Measurements from ENCODE around the gene QRICH1. TPM values are rescaled to one million over a fixed set of nuclear protein-coding genes. Genes with fewer than 3 reads are reported as not detected.

The QRICH1 gene
- total and polyA plus RNA-seq, 2 of the 13 experiments (the other 11 are each of a cell fraction or from before 2014, with no cell fraction given), result 52.6 to 102 TPM

GRCh38 chr3:49092938-49093852 lies 676 bp downstream of the QRICH1 start (continued):
- TF ChIP-seq RNF2 (conservative IDR thresholded peaks at IDR 0.05; ENCODE audit: low read depth) (no peak), ZMYM4 (CRISPR knock-in tag; IDR thresholded peaks at IDR 0.05) (no peak), FOXM1 (CRISPR knock-in tag; IDR thresholded peaks at IDR 0.05) (no peak), ZBTB3 (CRISPR knock-in tag; IDR thresholded peaks at IDR 0.05; ENCODE audit: borderline replicate concordance, low read depth) (no peak), HNRNPK (IDR thresholded peaks at IDR 0.05; ENCODE audit: low read depth, low read length, poor library complexity, severe bottlenecking) (peak; percentile 52), NR2C2 (CRISPR knock-in tag; IDR thresholded peaks at IDR 0.05; ENCODE audit: borderline replicate concordance) (peak; percentile 71), PPARG (CRISPR knock-in tag; conservative IDR thresholded peaks at IDR 0.05) (no peak), YEATS4 (CRISPR knock-in tag; IDR thresholded peaks at IDR 0.05; ENCODE audit: borderline replicate concordance) (peak; percentile 54), MEF2D (CRISPR knock-in tag; IDR thresholded peaks at IDR 0.05) (peak; percentile 35; the same call in 1 of the 2 replicates), ZNF781 (CRISPR knock-in tag; IDR thresholded peaks at IDR 0.05; ENCODE audit: borderline replicate concordance, not compliant biosample characterization) (peak; percentile 55), ZNF737 (CRISPR knock-in tag; IDR thresholded peaks at IDR 0.05; ENCODE audit: borderline replicate concordance) (no peak), ZNF616 (CRISPR knock-in tag; IDR thresholded peaks at IDR 0.05; ENCODE audit: low read depth) (no peak), PITX1 (CRISPR knock-in tag; IDR thresholded peaks at IDR 0.05) (0 out of 2 replicates have a peak, but pooled peaks have one; percentile 5), ZNF468 (CRISPR knock-in tag; IDR thresholded peaks at IDR 0.05) (0 out of 2 replicates have a peak, but pooled peaks have one; percentile 18), GMEB1 (CRISPR knock-in tag; IDR thresholded peaks at IDR 0.05; ENCODE audit: borderline replicate concordance) (peak; percentile 72), ZNF557 (CRISPR knock-in tag; IDR thresholded peaks at IDR 0.05) (0 out of 2 replicates have a peak, but pooled peaks have one; percentile 21)
- TF ChIP-seq, protein P1, sequence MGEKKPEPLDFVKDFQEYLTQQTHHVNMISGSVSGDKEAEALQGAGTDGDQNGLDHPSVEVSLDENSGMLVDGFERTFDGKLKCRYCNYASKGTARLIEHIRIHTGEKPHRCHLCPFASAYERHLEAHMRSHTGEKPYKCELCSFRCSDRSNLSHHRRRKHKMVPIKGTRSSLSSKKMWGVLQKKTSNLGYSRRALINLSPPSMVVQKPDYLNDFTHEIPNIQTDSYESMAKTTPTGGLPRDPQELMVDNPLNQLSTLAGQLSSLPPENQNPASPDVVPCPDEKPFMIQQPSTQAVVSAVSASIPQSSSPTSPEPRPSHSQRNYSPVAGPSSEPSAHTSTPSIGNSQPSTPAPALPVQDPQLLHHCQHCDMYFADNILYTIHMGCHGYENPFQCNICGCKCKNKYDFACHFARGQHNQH (CRISPR knock-in tag; IDR thresholded peaks at IDR 0.05), result no peak
- TF ChIP-seq, protein P2, sequence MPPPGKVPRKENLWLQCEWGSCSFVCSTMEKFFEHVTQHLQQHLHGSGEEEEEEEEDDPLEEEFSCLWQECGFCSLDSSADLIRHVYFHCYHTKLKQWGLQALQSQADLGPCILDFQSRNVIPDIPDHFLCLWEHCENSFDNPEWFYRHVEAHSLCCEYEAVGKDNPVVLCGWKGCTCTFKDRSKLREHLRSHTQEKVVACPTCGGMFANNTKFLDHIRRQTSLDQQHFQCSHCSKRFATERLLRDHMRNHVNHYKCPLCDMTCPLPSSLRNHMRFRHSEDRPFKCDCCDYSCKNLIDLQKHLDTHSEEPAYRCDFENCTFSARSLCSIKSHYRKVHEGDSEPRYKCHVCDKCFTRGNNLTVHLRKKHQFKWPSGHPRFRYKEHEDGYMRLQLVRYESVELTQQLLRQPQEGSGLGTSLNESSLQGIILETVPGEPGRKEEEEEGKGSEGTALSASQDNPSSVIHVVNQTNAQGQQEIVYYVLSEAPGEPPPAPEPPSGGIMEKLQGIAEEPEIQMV (CRISPR knock-in tag; IDR thresholded peaks at IDR 0.05; ENCODE audit: low read depth), result no peak
- TF ChIP-seq, protein P3, sequence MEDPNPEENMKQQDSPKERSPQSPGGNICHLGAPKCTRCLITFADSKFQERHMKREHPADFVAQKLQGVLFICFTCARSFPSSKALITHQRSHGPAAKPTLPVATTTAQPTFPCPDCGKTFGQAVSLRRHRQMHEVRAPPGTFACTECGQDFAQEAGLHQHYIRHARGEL (CRISPR knock-in tag; IDR thresholded peaks at IDR 0.05), result no peak

All from HepG2 (cell line).